H1 (cell line): ENCODE measurements around the gene TEAD1. TPM values are rescaled to one million over a fixed set of nuclear protein-coding genes. Genes with fewer than 3 reads are reported as not detected.

Source experiments
- CBX8 ChIP-seq: fragments of 300-800, 300-1000 bp; sonication (generic); IDR thresholded peaks from 2 replicates; pipeline ENCODE4 v1.7.1; 2016; ENCODE audit warnings: low read depth, low read length, borderline replicate concordance
- CEBPB ChIP-seq: IDR thresholded peaks from 2 replicates; pipeline ENCODE4 v1.6.1; 2012; ENCODE audit warnings: low read depth, low read length
- CREB1 ChIP-seq: IDR thresholded peaks from 2 replicates; pipeline ENCODE4 v1.6.1; 2012; ENCODE audit warnings: inconsistent platforms
- GTF2F1 ChIP-seq: IDR thresholded peaks from 2 replicates; pipeline ENCODE4 v1.6.1; 2012; ENCODE audit warnings: low read depth, low read length, improper control_type of control experiment, borderline replicate concordance
- JUND ChIP-seq: IDR thresholded peaks from 2 replicates; pipeline ENCODE4 v1.6.1; 2011; ENCODE audit warnings: mild to moderate bottlenecking, improper control_type of control experiment, low read length
- KDM4A ChIP-seq: IDR thresholded peaks from one replicate; pipeline ENCODE4 v1.7.1; 2012; ENCODE audit warnings: low read depth, mild to moderate bottlenecking, moderate library complexity, low read length, inconsistent platforms; ENCODE audit not compliant: severe bottlenecking
- RBBP5 ChIP-seq: IDR thresholded peaks from 2 replicates; pipeline ENCODE4 v1.7.1; 2012; ENCODE audit warnings: low read depth, mild to moderate bottlenecking, inconsistent platforms, low read length, moderate library complexity, borderline replicate concordance
- SIRT6 ChIP-seq: IDR thresholded peaks from one replicate; pipeline ENCODE4 v1.7.1; 2012; ENCODE audit warnings: low read length, inconsistent platforms
- polyA plus RNA-seq, 7 experiments: library from polyadenylated mRNA; depleted of rRNA in 3 of 7; stranded (reverse) in 5 of 7; unstranded in 2 of 7; fragments of >200 nt in 5 of 7; fragments of 200-250 nt in 2 of 7; gene quantifications; 1 replicate in 5 of 7; 2 replicates in 1 of 7; 4 replicates in 1 of 7; pipeline versions ENCODE4 v1.2.1 to v1.2.3, GENCODE V29; 2011 to 2013; ENCODE audit warnings: missing spikeins in 2 of 7, mixed read lengths in 2 of 7
- total RNA-seq: library from RNA; stranded (reverse); fragmentation: NEBNext Ultra II Directional; extraction: Animal tissue kit (Norgen Biotek cat#: 25700); gene quantifications from 2 replicates; pipeline ENCODE4 v1.2.1, GENCODE V29; 2021
- TF ChIP-seq, protein P1 (sequence below): IDR thresholded peaks from 2 replicates; pipeline ENCODE4 v1.6.1; 2012; ENCODE audit warnings: inconsistent platforms

The TEAD1 gene
- total and polyA plus RNA-seq, 2 of the 8 experiments (the other 6 are each of a cell fraction or from before 2014, with no cell fraction given), result 15.6 to 67.4 TPM

DNA sequence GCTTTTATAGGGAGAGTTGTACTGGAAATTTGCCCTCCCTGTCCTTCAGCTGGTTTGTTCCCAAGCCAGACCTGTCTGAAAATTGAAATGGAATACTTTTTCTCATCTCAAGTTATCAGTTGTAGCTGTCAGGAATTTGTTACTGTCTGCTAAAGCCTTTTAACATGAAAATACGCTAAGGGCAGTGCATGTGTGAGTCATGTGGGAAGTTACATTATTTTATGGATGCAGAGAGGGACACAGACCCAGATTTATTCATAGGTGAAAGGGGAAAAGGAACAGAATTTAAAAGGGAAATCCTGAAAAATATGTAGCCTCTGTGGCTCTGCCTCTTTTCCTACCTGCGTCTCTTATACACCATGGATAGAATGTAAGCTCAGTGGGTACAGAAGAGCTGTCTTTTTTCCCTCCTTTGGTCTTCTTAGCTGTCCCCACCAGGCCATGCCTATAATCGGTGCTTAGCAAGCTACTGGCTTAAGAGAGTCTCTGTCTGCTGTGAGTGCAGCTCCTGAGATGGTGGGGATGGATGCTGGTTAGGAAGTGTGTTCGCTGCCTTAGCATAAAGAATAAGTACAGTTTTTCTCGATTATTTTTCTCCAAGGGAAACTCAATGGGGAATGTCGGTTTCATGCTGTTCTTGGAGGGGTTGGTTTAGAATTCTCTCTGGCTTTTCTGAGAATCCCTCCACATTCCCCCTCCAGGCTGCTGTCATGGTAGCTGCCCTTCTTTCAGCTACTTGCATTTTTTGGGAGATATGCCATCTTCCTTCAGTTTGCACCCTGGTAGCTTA lies 166.8 kb downstream of the TEAD1 start (continued):
- TF ChIP-seq, protein P1, sequence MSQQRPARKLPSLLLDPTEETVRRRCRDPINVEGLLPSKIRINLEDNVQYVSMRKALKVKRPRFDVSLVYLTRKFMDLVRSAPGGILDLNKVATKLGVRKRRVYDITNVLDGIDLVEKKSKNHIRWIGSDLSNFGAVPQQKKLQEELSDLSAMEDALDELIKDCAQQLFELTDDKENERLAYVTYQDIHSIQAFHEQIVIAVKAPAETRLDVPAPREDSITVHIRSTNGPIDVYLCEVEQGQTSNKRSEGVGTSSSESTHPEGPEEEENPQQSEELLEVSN, result no peak
- no peak for TF ChIP-seq SIRT6
- no peak for TF ChIP-seq CBX8
- TF ChIP-seq RBBP5, result no peak
- TF ChIP-seq CREB1, result no peak
- no peak for TF ChIP-seq JUND
- no peak for TF ChIP-seq CEBPB
- no peak for TF ChIP-seq GTF2F1
- TF ChIP-seq KDM4A, result no peak
